ENCODE results near the gene TAF4B.

DNA sequence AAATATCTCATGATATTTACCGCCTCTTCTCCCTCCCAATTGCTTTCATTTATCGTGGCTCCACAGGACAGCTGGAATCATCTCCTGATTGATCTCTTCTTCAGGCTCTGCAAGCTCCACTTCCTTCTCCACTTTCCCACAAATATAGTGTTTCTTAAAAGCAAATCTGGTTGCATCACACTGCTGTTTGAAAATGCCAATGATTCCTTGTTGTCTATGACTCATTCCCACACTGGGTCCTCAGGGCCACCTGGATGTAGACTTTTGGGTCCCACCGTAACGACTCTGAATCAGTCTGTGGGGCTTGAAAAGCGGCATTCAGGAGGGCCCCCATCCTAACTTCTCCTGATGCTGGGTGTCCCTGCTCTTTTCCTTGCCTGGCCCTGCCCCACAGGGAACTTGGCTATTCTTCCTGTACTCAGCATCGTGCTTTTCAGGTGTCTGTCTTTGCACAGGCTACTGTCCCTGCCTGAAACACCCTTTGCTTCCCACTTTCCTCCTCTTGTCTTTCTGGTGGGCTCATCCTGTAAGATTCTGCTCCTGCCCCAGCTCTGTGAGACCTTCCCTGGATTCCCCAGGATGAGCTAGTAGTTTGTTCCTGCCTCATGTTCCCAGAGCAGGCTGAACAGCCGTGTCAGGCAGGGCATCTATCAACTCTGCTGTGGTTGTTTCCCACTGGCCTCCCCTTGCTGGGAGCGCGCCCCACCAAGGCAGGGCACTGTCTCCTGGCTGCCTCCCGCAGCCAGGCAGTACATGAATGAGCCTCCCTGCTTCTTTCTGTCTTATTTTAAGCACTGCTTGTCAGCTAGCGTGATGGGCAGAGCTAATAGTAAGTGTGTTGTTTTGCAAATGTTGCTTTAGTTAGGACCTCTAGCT lies 210.2 kb downstream of the TAF4B start:
- no peak for TF ChIP-seq EZH2 (IDR thresholded peaks at IDR 0.05; ENCODE audit: borderline replicate concordance, low read depth, low read length, severe bottlenecking)
- TF ChIP-seq, protein P1, sequence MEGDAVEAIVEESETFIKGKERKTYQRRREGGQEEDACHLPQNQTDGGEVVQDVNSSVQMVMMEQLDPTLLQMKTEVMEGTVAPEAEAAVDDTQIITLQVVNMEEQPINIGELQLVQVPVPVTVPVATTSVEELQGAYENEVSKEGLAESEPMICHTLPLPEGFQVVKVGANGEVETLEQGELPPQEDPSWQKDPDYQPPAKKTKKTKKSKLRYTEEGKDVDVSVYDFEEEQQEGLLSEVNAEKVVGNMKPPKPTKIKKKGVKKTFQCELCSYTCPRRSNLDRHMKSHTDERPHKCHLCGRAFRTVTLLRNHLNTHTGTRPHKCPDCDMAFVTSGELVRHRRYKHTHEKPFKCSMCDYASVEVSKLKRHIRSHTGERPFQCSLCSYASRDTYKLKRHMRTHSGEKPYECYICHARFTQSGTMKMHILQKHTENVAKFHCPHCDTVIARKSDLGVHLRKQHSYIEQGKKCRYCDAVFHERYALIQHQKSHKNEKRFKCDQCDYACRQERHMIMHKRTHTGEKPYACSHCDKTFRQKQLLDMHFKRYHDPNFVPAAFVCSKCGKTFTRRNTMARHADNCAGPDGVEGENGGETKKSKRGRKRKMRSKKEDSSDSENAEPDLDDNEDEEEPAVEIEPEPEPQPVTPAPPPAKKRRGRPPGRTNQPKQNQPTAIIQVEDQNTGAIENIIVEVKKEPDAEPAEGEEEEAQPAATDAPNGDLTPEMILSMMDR (IDR thresholded peaks at IDR 0.05; ENCODE audit: borderline replicate concordance, extremely low read depth, low read length, poor library complexity, severe bottlenecking): no peak
